Posterior vena cava (tissue), 2 donors: ENCODE data around the gene TMEM145. TPM values are rescaled to one million over a fixed set of nuclear protein-coding genes. Genes with fewer than 3 reads are reported as not detected.

Experiments used
- DNase-seq: peaks from one replicate; pipeline ENCODE4 v3.0.0-alpha.2; 2020; ENCODE audit warnings: low spot score
- intact Hi-C, 2 donors: fragments of 100-400 bp; cut with DNase I; formaldehyde crosslinking; loops; one replicate each; pipeline versions ENCODE4 v1.14.1 to v1.14.2; 2022 to 2023
- microRNA-seq, 2 donors: library from miRNA; unstranded; fragments of <30 nt; microRNA quantifications; one replicate each; pipeline ENCODE4 v1.2.0, GENCODE V29; 2020 to 2021; ENCODE audit warnings: borderline microRNAs expressed in 2 of 2
- total RNA-seq, 2 donors: library from RNA; stranded (reverse); fragmentation: NEBNext Ultra II Directional; extraction: Animal tissue kit (Norgen Biotek cat#: 25700); gene quantifications; one replicate each; pipeline ENCODE4 v1.2.1, GENCODE V29; 2021
- donor health status: DM: yes; HTN: yes; CAD: no.
- donor health status: DM: yes; HTN: yes; CAD: no.

TMEM145 gene
- total RNA-seq, 2 donors from 2014 or later = 0.14 TPM; not detected in 1

- DNase-seq = no peak
- intact Hi-C loops = loop anchor here in 1 of 2 donors (5.0 kb wide), 1 partner anchor 176 kb away; no protein-coding TSS in a partner anchor
These were observed 55.3 kb downstream of the TMEM145 start for GRCh38 chr19:42368360-42368759.

GRCh38 chr19:42368765-42369164 is 55.7 kb downstream of the TMEM145 start:
- intact Hi-C loops = loop anchor here in 1 of 2 donors (5.0 kb wide), 1 partner anchor 176 kb away; no protein-coding TSS in a partner anchor
- no peak for DNase-seq

- intact Hi-C loops = loop anchor here in 1 of 2 donors (5.0 kb wide), 1 partner anchor 177 kb away; no protein-coding TSS in a partner anchor
- no peak for DNase-seq
These were observed 56.4 kb downstream of the TMEM145 start for GRCh38 chr19:42369433-42370067.

DNA sequence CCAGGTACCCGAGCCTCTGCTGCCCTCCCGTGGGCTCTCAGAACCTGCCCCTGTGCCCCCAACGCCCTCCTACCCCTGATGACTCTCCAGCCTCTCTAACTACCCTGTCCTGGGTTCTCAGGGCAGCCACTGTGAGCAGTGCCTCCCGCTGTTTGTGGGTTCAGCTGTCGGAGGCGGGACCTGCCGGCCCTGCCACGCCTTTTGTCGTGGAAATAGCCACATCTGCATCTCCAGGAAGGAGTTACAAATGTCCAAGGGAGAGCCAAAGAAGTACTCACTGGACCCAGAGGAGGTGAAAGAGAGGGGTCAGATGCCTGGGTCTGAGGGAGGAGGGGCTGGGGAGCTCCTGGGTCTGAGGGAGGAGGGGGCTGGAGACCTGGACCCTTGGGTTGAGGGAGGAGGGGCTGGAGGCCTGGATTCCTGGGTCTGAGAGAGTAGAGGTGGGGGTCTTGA is 57.0 kb downstream of the TMEM145 start:
- no peak for DNase-seq
- intact Hi-C loops = no loop called here

GRCh38 chr19:42370626-42371175 is 57.6 kb downstream of the TMEM145 start:
- DNase-seq = no peak
- intact Hi-C loops = no loop called here

Small RNAs within 50 kb of the gene (microRNA-seq; reads per million reads assigned to microRNA genes)
- gene MIR8077 = 0 reads per million in 2 donors

Other genes with a start within 250 kb of the TMEM145 start
- gene GRIK5, start 243.1 kb upstream of the TMEM145 start, total RNA-seq = 10 to 100 TPM; 11.3 to 13.4 TPM
- gene ZNF574, start 237.1 kb upstream of the TMEM145 start, total RNA-seq = 1 to 10 TPM; 7.6 to 9.1 TPM
- 1 to 10 TPM; 2.1 to 3.1 TPM for gene POU2F2, start 180.9 kb upstream of the TMEM145 start, total RNA-seq
- gene DEDD2, start 95.6 kb upstream of the TMEM145 start, total RNA-seq = 10 to 100 TPM; 12.2 to 13.0 TPM
- 1 to 10 TPM; 8.2 to 8.7 TPM for gene ZNF526, start 93.0 kb upstream of the TMEM145 start, total RNA-seq
- 10 to 100 TPM; 29.2 to 35.1 TPM for gene GSK3A, start 70.7 kb upstream of the TMEM145 start, total RNA-seq
- 10 to 100 TPM; 47.9 to 54.5 TPM for gene ERF, start 58.2 kb upstream of the TMEM145 start, total RNA-seq
- gene CIC, start 44.1 kb upstream of the TMEM145 start, total RNA-seq = 10 to 100 TPM; 57.7 to 79.0 TPM
- under 1 TPM in 1 of 2 donors, not detected in 1; 0.19 TPM for gene PRR19, start 11.2 kb upstream of the TMEM145 start, total RNA-seq
- gene PAFAH1B3, start 10.7 kb upstream of the TMEM145 start, total RNA-seq = 1 to 10 TPM; 5.7 to 5.8 TPM
- 10 to 100 TPM; 16.8 to 20.4 TPM for gene MEGF8, start 12.3 kb downstream of the TMEM145 start, total RNA-seq
- under 1 TPM; 0.52 to 0.88 TPM for gene CNFN, start 77.0 kb downstream of the TMEM145 start, total RNA-seq
- gene LIPE, start 114.1 kb downstream of the TMEM145 start, total RNA-seq = 1 to 10 TPM; 4.4 to 6.7 TPM
- gene CXCL17, start 129.6 kb downstream of the TMEM145 start, total RNA-seq = not detected
- gene CEACAM1, start 215.2 kb downstream of the TMEM145 start, total RNA-seq = 1 to 10 TPM; 2.6 to 3.0 TPM